ENCODE data around the gene BFSP1. TPM values are rescaled to one million over a fixed set of nuclear protein-coding genes. Genes with fewer than 3 reads are reported as not detected.

Gene BFSP1
- total RNA-seq, 1 donor: 2.9 TPM

DNA sequence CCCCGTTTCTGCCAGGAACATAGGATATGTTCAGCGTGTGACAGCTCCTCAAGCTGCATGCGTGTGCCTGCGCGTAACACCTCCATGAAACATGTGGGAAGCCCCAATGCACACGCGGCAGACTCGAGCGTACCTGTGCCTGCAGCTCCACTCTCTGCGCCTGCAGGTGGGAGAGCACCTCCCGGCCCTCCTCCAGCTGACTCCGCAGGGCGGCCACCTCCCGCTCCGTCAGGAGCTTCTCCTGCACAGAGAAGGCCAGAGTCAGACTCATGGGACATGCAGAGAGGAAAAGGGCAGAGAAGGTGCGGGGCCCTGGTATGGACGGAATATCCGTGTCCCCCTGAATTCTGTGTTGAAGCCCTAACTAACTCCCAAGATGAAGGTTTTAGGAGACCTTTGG is 22.4 kb downstream of the BFSP1 start:
- no peak for TF ChIP-seq CTCF (IDR thresholded peaks at IDR 0.05; ENCODE audit: extremely low read depth, low read depth, low read length)
- Histone ChIP-seq H3K79me2 (ENCODE audit: insufficient read depth, low read length) (no peaks in the 10 kb centered on the region), H3K27ac (ENCODE audit: low read depth, low read length) (no peak overlapping the region), H3K4me3 (ENCODE audit: insufficient read depth, low read length) (no peak overlapping the region), H3K4me1 (ENCODE audit: insufficient read depth, low read length) (peaks cover 11% of the 10 kb centered on the region), H4K20me1 (ENCODE audit: insufficient read depth, low read length) (no peaks in the 10 kb centered on the region), H3K9me3 (ENCODE audit: low read depth, low read length) (no peaks in the 10 kb centered on the region), H2AFZ (ENCODE audit: low read length) (no peak overlapping the region), H3K36me3 (ENCODE audit: insufficient read depth, low read length) (no peaks in the 10 kb centered on the region), H3K4me2 (ENCODE audit: insufficient read depth, low read length) (no peak overlapping the region), H3K27me3 (ENCODE audit: insufficient read depth, low read length) (no peaks in the 10 kb centered on the region)
- no peak for DNase-seq (ENCODE audit: insufficient read length, low spot score, missing footprints)

- Histone ChIP-seq H3K27ac (ENCODE audit: low read depth, low read length) (no peak overlapping the region), H3K27me3 (ENCODE audit: insufficient read depth, low read length) (no peaks in the 10 kb centered on the region), H3K4me3 (ENCODE audit: insufficient read depth, low read length) (no peak overlapping the region), H3K79me2 (ENCODE audit: insufficient read depth, low read length) (no peaks in the 10 kb centered on the region), H3K4me1 (ENCODE audit: insufficient read depth, low read length) (peaks cover 11% of the 10 kb centered on the region), H4K20me1 (ENCODE audit: insufficient read depth, low read length) (no peaks in the 10 kb centered on the region), H3K9me3 (ENCODE audit: low read depth, low read length) (no peaks in the 10 kb centered on the region), H2AFZ (ENCODE audit: low read length) (no peak overlapping the region), H3K4me2 (ENCODE audit: insufficient read depth, low read length) (no peak overlapping the region), H3K36me3 (ENCODE audit: insufficient read depth, low read length) (no peaks in the 10 kb centered on the region)
- no peak for DNase-seq (ENCODE audit: insufficient read length, low spot score, missing footprints)
- no peak for TF ChIP-seq CTCF (IDR thresholded peaks at IDR 0.05; ENCODE audit: extremely low read depth, low read depth, low read length)
These were observed 23.6 kb downstream of the BFSP1 start for GRCh38 chr20:17507531-17507930.

GRCh38 chr20:17507032-17507431 is 24.1 kb downstream of the BFSP1 start:
- Histone ChIP-seq H3K4me3 (ENCODE audit: insufficient read depth, low read length) (no peak overlapping the region), H3K27me3 (ENCODE audit: insufficient read depth, low read length) (peaks cover under 1% of the 10 kb centered on the region), H3K79me2 (ENCODE audit: insufficient read depth, low read length) (no peaks in the 10 kb centered on the region), H3K9me3 (ENCODE audit: low read depth, low read length) (no peaks in the 10 kb centered on the region), H3K4me1 (ENCODE audit: insufficient read depth, low read length) (peaks cover 11% of the 10 kb centered on the region), H4K20me1 (ENCODE audit: insufficient read depth, low read length) (no peaks in the 10 kb centered on the region), H3K36me3 (ENCODE audit: insufficient read depth, low read length) (no peaks in the 10 kb centered on the region), H3K27ac (ENCODE audit: low read depth, low read length) (no peak overlapping the region), H3K4me2 (ENCODE audit: insufficient read depth, low read length) (no peak overlapping the region), H2AFZ (ENCODE audit: low read length) (no peak overlapping the region)
- no peak for DNase-seq (ENCODE audit: insufficient read length, low spot score, missing footprints)
- TF ChIP-seq CTCF (IDR thresholded peaks at IDR 0.05; ENCODE audit: extremely low read depth, low read depth, low read length): no peak

GRCh38 chr20:17505636-17506517 is 25.3 kb downstream of the BFSP1 start:
- peak overlapping the region; percentile 75 for H3K4me3 ChIP-seq (ENCODE audit: insufficient read depth, low read length)
- peak overlapping the region; percentile 92 for H2AFZ ChIP-seq (ENCODE audit: low read length)

More at GRCh38 chr20:17505636-17506517, 25.3 kb downstream of the BFSP1 start:
- Histone ChIP-seq H3K27me3 (ENCODE audit: insufficient read depth, low read length) (peaks cover 6% of the 10 kb centered on the region), H3K4me1 (ENCODE audit: insufficient read depth, low read length) (peaks cover 11% of the 10 kb centered on the region), H3K36me3 (ENCODE audit: insufficient read depth, low read length) (no peaks in the 10 kb centered on the region), H3K9me3 (ENCODE audit: low read depth, low read length) (no peaks in the 10 kb centered on the region), H3K27ac (ENCODE audit: low read depth, low read length) (no peak overlapping the region), H4K20me1 (ENCODE audit: insufficient read depth, low read length) (no peaks in the 10 kb centered on the region), H3K79me2 (ENCODE audit: insufficient read depth, low read length) (no peaks in the 10 kb centered on the region), H3K4me2 (ENCODE audit: insufficient read depth, low read length) (peak overlapping the region; percentile 87)
- TF ChIP-seq CTCF (IDR thresholded peaks at IDR 0.05; ENCODE audit: extremely low read depth, low read depth, low read length): no peak
- DNase-seq (ENCODE audit: insufficient read length, low spot score, missing footprints): no peak

Data from osteoblast (primary cell).